ENCODE results near the gene CHST13. TPM values are rescaled to one million over a fixed set of nuclear protein-coding genes. Genes with fewer than 3 reads are reported as not detected.

CHST13 gene
- total and polyA plus RNA-seq, 2 of the 4 experiments (the other 2 are of a cell fraction): not detected

DNA sequence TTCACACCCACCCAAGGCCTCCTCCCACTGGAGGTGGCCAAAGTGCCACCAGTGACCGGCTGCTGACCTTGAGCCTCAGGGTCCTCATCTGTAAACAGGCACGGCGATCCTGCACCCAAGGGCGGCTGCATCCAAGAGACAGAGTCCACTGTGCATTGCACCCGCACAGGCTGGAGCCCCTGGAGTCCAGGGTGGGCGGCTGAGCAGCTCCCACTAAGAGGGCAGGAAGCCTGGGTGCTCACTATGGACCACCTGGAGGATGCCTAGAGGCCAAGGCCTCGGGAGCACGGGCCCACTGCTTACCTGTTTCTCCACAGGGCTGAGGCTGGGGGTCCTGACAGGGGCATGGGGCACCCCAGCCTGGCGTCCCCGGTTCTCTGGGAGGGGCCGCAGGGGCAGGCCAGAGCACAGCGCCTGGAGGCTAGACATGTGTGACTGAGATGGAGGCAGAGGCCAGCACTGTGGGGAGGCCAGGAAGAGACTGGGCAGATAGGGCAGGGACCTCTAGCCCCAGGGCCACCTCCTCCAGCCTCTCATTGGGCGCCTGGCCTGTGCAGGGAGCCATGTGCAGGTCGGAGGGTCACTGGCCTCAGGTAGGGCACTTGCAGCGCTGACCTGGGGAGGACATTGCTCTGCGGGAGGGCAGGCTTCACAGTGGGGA, 6.5 kb upstream of the CHST13 start, which contains the start of gene UROC1:
Gene UROC1, minus strand, starts transcription at position 483 of the 661 bp plus-strand sequence. Its CDS starts 54 bp downstream, at position 429.
- dilution Hi-C loops (cut with HindIII; ENCODE audit: low sequenced_read_pairs, unreplicated experiment): no loop called here
- Histone ChIP-seq H4K20me1 (ENCODE audit: insufficient read depth, low read length) (no peaks in the 10 kb centered on the region), H3K4ac (ENCODE audit: low read depth, low read length) (no peak within 1 kb of the TSS), H3K79me1 (ENCODE audit: low read depth in 1 of 2, low read length in 2 of 2) (no peaks in the 10 kb centered on the region), H3K4me2 (ENCODE audit: low read depth, low read length) (no peak within 1 kb of the TSS), H3K9me3 (ENCODE audit: control insufficient read depth, insufficient read depth, low read length) (no peaks in the 10 kb centered on the region), H2AFZ (replicated peaks; ENCODE audit: low read length, poor library complexity) (no peak within 1 kb of the TSS), H3K27ac (ENCODE audit: insufficient read depth, low read length) (no peak within 1 kb of the TSS), H3K4me1 (ENCODE audit: control insufficient read depth, insufficient read depth, low read length) (no peaks in the 10 kb centered on the region), H2BK20ac (ENCODE audit: low read depth, low read length) (no peak within 1 kb of the TSS), H2BK120ac (ENCODE audit: low read depth, low read length) (no peak within 1 kb of the TSS), H3K9ac (ENCODE audit: low read depth, low read length) (no peak within 1 kb of the TSS), H3K9me1 (ENCODE audit: insufficient read depth, low read length) (no peaks in the 10 kb centered on the region), H3K27me3 (ENCODE audit: control insufficient read depth, insufficient read depth, low read length) (peaks cover 31% of the 10 kb centered on the region), H2BK5ac (ENCODE audit: low read depth, low read length, poor library complexity, severe bottlenecking) (no peak within 1 kb of the TSS), H2AK5ac (ENCODE audit: low read depth, low read length) (no peak within 1 kb of the TSS), H3K56ac (ENCODE audit: extremely low read depth, insufficient read depth, low read length) (no peak within 1 kb of the TSS), H3K23ac (ENCODE audit: low read depth, low read length) (no peak within 1 kb of the TSS), H2AK9ac (replicated peaks; ENCODE audit: low read depth, low read length, poor library complexity) (no peak within 1 kb of the TSS), H2BK15ac (ENCODE audit: low read depth, low read length) (no peak within 1 kb of the TSS), H3K18ac (ENCODE audit: low read depth, low read length) (no peak within 1 kb of the TSS), H3K36me3 (ENCODE audit: control insufficient read depth, insufficient read depth, low read length) (no peaks in the 10 kb centered on the region), H4K91ac (ENCODE audit: insufficient read depth, low read depth, low read length) (no peak within 1 kb of the TSS), H3K4me3 (ENCODE audit: insufficient read depth, low read depth, low read length) (no peak within 1 kb of the TSS), H3K14ac (replicated peaks; ENCODE audit: low read depth, low read length) (no peak within 1 kb of the TSS), H4K5ac (ENCODE audit: low read depth, low read length) (no peak within 1 kb of the TSS), H4K8ac (ENCODE audit: low read depth in 2 of 2, low read length in 2 of 2) (no peak within 1 kb of the TSS)
- no peak for ATAC-seq (ENCODE audit: low read depth)
- no peak for DNase-seq
- intact Hi-C loops (cut with micrococcal nuclease): no loop called here
- WGBS, 2 experiments (ENCODE audit: extremely low coverage in 2 of 2, insufficient read length in 1 of 2): 55% methylated on average over 6 of the region's 16 CpGs; no CpG with 5 or more reads in 1 of the 2 experiments
- BruUV-seq (replicated peaks): no TSS peak
- CTCF ChIA-PET: no interaction called here
- in situ Hi-C loops (cut with MboI; ENCODE audit: low sequenced_read_pairs): no loop called here
- POLR2A ChIA-PET (ENCODE audit: unreplicated experiment): no interaction called here
- TF ChIP-seq CHD1 (IDR thresholded peaks at IDR 0.05; ENCODE audit: low read depth, low read length) (no peak), CEBPB (IDR thresholded peaks at IDR 0.05; ENCODE audit: low read depth, low read length) (no peak), RFX5 (IDR thresholded peaks at IDR 0.05; ENCODE audit: low read depth, low read length) (no peak), POLR2A (IDR thresholded peaks at IDR 0.05; ENCODE audit: low read depth, low read length) (no peak), RAD21 (IDR thresholded peaks at IDR 0.05; ENCODE audit: low read length) (no peak), FOS (IDR thresholded peaks at IDR 0.05; ENCODE audit: low read depth, low read length) (no peak)
- TF ChIP-seq, protein P1, sequence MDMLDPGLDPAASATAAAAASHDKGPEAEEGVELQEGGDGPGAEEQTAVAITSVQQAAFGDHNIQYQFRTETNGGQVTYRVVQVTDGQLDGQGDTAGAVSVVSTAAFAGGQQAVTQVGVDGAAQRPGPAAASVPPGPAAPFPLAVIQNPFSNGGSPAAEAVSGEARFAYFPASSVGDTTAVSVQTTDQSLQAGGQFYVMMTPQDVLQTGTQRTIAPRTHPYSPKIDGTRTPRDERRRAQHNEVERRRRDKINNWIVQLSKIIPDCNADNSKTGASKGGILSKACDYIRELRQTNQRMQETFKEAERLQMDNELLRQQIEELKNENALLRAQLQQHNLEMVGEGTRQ (IDR thresholded peaks at IDR 0.05; ENCODE audit: low read depth, low read length): no peak
